Stimulated activated CD4-positive, alpha-beta T cell treated with anti-CD3 and anti-CD28 coated beads, Interleukin-15, amount 100 ng/mL, for 1 hour (primary cell): ENCODE data around the gene CRYBA1.

Experiments
- DNase-seq, 2 donors: peaks; one replicate each; pipeline ENCODE4 v3.0.0-alpha.2; 2020; ENCODE audit warnings: low read depth in 1 of 2, low spot score in 1 of 2

Gene CRYBA1

DNA sequence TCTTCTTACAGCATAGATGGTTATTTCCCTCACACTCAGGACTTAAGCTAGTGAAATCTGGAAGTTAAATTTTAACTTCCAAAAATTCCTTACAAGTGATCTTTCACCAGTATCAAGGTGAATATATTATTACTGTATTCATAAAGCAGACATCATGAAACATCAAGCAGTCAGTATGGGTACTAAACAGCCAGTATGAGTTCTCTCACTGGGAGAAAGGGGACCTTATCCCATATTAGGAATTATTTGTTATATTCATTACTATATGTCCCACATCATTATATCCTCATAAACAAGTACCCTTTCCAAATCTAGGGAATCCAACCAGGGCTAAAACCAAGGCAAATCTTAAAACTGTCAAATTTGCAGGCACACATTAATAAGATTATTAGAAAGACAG is 32.0 kb downstream of the CRYBA1 start:
- no peak for DNase-seq

DNA sequence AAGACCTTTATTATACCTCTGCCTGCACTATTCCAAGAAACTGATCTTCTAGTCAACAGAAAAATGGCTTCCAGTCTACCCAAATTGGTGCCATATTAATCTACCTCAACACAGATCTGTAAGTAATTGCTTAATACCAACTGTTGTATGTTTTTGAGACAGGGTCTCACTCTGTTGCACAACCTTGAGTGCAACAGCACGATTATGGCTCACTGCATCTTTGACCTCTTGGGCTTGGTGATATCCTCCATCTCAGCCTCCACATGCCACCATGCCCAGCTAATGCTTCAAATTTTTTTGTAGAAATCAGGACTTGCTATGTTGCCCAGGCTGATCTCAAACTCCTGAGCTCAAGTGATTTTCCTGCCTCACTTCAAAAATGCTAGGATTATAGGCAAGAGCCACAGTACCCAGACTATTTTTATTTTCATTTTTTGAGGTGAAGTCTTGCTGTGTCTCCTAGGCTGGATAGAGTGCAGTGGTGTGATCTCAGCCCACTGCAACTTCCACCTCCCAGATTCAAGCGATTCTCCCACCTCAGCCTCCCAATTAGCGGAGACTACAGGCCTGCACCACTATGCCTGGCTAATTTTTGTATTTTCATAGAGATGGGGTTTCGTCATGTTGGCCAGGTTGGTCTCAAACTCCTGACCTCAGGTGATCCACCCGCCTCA is 32.9 kb downstream of the CRYBA1 start:
- DNase-seq = no peak

DNA sequence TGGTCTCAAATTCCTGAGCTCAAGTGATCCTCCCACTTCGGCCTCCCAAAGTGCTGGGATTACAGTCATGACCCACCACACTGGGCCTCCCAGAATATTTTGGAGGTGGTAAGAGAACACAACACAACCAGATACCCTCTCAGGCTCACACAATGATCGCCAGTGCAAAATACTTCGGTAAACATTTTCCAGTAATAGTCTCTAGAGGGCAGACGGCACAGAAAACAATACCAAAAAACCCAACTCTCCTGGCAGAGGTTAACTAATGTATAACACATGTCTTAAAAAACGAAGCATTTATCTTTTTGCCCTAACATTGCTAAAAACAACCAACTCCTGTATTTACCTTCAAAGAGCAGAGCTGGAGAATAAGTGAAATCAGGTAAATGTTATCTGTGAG is 36.8 kb downstream of the CRYBA1 start:
- no peak for DNase-seq

DNA sequence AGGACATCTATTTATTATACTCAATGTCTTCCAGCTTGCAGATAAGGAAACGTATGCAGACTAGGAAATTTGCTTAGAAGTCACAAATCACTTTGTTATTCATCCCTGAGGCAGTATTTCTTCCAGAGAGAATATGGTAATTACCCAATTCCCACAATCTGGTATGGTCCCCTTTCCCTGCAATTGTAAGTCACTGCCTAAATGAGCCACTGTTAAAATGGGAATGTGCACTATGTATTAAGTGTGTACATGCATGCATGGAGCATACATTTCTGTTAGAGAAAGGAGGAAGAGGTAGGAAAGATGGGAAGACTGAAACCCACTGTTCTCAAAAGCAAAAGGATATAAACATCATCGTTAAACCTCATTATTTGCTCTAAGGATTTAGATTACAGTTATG is 37.3 kb downstream of the CRYBA1 start:
- no peak for DNase-seq

DNA sequence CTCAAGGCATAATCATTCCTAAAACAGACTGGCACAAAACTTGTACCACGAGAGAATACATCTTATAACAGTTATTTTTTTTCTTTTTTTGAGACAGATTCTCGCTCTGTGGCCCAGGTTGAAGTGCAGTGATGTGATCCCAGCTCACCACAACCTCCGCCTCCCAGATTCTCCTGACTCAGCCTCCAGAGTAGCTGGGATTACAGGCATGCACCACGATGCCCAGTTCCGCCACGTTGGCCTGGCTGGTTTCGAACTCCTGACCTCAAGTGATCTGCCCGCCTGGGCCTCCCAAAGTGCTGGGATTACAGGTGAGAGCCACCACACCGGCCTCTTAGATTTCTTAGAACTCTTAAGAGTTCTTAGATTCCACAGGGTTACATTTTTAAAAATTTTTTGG is 43.2 kb downstream of the CRYBA1 start:
- DNase-seq = no peak

DNA sequence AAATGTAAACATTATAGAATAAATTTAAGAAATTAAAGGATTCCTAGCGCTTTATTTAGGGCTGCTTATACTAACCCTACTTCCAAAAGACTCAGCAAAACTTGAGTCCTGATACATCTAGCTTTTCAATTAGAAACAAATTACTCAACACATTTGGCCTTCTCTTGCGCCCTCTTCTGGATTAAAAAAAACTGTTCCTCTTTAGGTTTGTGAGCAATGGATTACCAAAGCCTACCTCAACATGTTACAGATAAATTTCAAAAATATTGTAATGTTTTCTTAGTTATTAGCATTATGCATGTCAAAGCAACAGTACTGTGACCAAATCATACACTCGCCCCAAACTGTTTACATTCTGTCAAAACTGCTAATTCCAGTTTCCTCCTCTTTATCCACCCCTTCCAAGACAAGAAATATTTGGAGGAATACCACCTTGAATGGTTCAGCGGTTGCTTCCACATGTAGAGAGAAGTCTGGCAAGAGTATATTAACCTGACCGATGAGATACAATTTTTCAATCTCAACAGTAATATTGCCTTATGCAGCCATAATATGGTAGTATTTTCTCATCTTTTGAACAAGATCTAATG is 44.6 kb downstream of the CRYBA1 start:
- no peak for DNase-seq

DNA sequence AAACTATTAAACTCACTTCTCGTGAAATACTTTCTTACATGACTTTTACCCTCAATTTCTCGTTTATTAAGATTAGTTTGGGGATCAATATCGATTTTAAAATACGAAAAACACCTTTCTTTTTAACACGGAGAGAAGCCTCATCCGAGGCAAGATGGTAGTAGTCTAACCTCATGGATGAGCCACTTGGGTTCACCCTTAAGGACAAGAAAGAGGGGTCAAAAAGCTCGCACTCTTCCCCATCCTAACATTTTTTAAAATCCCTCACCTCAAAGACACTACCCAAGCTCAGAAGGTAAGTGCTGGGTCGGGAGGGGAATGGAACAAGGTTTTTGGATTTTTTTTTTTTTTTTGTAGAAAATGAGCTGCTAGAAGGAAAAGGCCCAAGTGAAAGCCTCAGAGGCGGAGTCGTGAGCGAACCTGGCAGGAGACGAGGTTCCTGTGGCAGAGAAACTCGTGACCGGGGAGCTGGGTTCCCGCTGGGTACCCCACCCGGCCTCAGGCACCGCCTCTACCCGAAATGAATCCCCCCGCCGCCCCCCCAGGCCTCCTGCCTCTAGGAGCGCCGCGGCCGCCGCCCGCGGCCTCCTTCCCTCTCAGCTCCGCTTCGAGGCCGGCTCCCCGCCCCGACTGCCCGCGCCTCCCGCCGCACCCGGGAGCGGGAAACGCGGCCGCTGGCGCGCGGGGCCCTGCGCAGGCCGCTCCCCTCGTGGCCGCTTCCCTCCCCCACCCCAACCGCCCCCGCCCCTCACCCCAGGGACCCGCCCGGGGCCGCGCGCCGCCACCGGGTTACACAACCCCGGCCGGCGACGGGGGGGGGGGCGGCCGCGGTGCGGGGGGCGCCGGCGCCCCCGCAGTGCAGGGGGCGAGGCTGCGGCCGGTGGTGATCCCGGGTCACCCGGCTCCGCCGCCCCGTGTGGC is 45.7 kb downstream of the CRYBA1 start:
- DNase-seq = peak; percentile 22 to 28

DNA sequence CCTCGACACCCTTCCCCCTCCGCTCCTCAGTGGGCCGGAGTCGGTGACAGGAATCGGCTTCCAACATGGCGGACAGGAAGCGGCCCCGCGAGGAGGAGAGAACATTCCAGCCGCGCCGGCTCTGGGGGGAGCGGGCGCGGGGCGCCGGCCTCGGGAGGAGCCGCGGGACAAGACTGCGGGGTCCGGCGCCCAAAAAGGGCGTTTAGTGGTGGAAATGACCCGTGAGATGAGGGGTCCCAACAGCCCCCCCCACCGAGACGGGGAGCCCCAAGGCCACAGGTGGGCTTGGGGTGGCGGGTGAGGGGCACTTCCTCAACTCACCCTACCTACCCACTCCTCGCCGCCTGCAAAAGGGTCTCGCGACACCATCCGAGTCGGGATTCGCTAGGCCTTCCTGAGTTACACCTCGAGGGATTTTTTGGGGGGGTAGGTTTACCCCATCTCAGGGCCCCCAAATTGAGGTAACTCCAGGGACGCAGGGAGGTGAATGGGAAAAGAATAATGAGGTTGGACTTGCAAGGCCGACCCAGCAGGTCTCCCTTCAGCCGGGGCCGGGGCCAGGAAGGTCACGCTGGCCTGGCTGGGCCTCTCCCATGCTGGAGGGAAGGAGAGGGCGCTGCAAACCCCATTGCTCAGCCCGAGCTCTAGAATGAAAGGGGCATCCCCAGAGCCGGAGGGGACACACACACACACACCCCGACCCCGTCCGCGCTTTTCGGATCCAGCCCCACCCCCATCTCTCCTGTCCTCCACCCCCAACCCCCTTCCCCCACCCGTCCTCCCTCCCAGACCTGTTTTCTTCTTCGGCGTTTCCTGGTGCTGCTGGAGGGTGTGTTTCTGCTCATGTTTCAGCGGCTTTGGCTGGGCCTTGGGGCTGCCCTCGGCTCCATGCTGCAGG is 46.6 kb downstream of the CRYBA1 start:
- peak; percentile 31 to 42 for DNase-seq

DNA sequence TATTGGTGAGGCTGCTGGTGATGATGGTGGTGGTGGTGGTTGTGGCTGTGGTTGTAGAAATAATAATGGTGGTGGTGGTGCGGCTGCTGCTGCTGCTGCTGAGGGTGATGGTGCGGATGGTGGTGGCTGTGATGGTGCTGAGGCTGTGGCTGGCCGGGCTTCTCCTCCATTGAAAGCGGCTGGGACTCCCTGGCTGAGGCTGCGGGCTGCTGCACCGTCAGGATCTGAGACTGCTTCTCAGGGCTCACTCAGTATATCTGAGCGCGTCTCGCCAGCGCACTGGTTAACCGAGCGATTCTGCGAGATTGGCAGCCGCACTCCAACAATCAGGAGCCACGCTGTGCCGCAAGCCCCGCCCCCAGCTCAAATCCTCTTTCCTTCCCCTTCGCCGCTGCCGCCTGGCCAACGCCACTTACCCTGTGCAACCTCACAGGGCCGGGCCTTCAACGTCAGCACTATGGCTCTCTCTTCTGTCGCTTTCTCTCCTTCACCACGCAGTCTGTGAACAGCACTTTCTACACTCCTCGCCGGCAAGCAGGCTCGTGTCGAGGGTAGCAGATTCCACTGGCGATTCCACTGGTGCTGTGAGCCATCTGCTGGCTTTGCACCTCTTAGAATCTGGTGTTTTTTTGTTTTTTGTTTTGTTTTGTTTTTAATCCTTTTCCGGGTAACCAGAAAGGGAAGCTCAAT is 47.4 kb downstream of the CRYBA1 start, which contains the start of gene NUFIP2:
Gene NUFIP2 (minus strand): TSS at position 259 of the 690 bp plus-strand sequence. CDS start 89 bp downstream, at position 170.
- DNase-seq = peak; percentile 96

DNA sequence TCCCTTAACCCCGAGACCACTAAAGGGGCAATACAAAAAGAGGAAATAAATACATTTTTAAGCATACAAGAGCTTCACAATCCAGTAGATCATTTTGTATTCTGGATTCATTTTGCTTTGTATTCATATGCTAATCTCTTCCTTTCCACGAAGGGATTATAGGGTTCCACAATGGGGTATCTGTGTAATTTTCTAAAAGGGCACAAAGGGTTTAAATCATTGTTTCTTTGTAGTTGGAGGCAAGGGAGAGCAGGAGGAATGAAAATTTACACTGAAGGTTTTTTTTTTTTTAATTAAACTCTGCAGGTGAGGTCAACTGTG is 47.9 kb downstream of the CRYBA1 start:
- DNase-seq = no peak

DNA sequence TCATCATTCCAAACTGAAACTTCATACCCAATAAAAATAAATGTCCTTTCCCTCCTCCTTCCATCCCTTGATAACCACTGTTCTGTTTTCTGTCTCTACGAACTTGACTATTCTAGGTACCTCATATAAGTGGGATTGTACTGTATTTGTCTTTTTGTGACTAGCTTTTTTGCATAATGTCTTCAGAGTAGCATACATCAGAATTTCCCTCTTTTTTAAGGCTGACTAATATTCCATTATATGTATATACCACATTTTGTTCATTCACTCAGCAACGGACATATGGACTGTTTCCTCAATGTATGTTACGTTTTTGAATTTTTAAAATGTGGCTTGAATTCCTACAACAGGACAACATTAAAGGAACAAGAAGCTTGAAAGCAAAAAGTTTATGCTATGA is 48.8 kb downstream of the CRYBA1 start:
- DNase-seq = no peak

DNA sequence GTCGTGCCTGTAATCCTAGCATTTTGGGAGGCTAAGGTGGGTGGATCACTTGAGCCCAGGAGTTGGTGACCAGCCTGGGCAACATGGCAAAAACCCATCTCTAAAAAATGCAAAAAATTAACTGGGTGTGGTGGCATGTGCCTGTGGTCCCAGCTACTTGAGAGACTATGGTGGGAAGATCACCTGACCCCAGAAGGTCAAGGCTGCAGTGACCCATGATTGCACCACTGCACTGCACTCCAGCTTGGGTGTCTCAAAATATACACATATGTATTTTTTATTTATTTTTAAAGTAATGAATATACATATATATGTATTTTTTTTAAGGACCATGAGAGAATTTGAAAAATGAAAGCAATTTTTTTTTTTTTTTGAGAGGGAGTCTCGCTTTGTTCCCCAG is 52.4 kb downstream of the CRYBA1 start:
- DNase-seq = no peak

DNA sequence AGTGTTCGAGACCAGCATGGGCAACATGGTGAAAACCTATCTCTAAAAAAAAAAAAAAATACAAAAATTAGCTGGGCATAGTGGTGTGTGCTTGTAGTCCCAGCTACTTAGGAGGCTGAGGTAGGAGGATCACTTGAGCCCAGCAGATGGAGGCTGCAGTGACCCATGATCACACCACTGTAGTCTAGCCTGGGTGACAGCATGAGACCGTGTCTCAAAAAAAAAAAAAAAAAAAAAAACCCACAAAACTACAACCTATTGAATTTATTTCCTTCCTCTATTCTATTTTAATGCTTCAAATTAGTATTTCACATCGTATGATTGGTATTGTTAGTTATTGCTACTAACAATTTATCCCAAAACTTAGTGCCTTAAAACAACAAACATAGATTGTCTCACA is 56.7 kb downstream of the CRYBA1 start:
- no peak for DNase-seq
